Measurements from ENCODE around the gene TGM2.
"Not testable (repeated sequence)": the region's sequence is repeated elsewhere in the genome, so short reads cannot be mapped to it uniquely, and the experiment has no call there.

The TGM2 gene

GRCh38 chr20:38113401-38114325, 51.4 kb downstream of the TGM2 start:
- peak; percentile 96 for DNase-seq

GRCh38 chr20:38112930-38113294, 52.2 kb downstream of the TGM2 start:
- no peak for DNase-seq

GRCh38 chr20:38112261-38112929, 52.7 kb downstream of the TGM2 start:
- no peak for DNase-seq

- no peak for DNase-seq
Observed at GRCh38 chr20:38111366-38112232, 53.5 kb downstream of the TGM2 start.

- no peak for DNase-seq
Observed at GRCh38 chr20:38110525-38111178, 54.4 kb downstream of the TGM2 start.

GRCh38 chr20:38109591-38110524, 55.2 kb downstream of the TGM2 start:
- no peak for DNase-seq

GRCh38 chr20:38108986-38109541, 56.0 kb downstream of the TGM2 start:
- no peak for DNase-seq

- DNase-seq: no peak
Observed at GRCh38 chr20:38108438-38108985, 56.6 kb downstream of the TGM2 start.

- not testable (repeated sequence) for DNase-seq
Observed at GRCh38 chr20:38107916-38108315, 57.2 kb downstream of the TGM2 start.

GRCh38 chr20:38107386-38107785, 57.7 kb downstream of the TGM2 start:
- DNase-seq: not testable (repeated sequence)

GRCh38 chr20:38106461-38106860, 58.6 kb downstream of the TGM2 start:
- no peak for DNase-seq

GRCh38 chr20:38104285-38104684, 60.8 kb downstream of the TGM2 start:
- DNase-seq: no peak

- DNase-seq: not testable (repeated sequence)
Observed at GRCh38 chr20:38102206-38102605, 62.9 kb downstream of the TGM2 start.

GRCh38 chr20:38098952-38099351, 66.1 kb downstream of the TGM2 start:
- no peak for DNase-seq

GRCh38 chr20:38095017-38095686, 69.9 kb downstream of the TGM2 start:
- DNase-seq: no peak

- DNase-seq: peak; percentile 49
Observed at GRCh38 chr20:38094373-38094891, 70.6 kb downstream of the TGM2 start.

GRCh38 chr20:38093641-38094077, 71.4 kb downstream of the TGM2 start:
- DNase-seq: no peak

- peak; percentile 80 for DNase-seq
Observed at GRCh38 chr20:38092915-38093314, 72.2 kb downstream of the TGM2 start.

- DNase-seq: no peak
Observed at GRCh38 chr20:38092260-38092857, 72.7 kb downstream of the TGM2 start.
